ENCODE measurements around the gene PGAM5. TPM values are rescaled to one million over a fixed set of nuclear protein-coding genes. Genes with fewer than 3 reads are reported as not detected.

The PGAM5 gene
- total and polyA plus RNA-seq, 7 experiments from 2014 or later, result 15.3 to 51.7 (median 21.4) TPM

DNA sequence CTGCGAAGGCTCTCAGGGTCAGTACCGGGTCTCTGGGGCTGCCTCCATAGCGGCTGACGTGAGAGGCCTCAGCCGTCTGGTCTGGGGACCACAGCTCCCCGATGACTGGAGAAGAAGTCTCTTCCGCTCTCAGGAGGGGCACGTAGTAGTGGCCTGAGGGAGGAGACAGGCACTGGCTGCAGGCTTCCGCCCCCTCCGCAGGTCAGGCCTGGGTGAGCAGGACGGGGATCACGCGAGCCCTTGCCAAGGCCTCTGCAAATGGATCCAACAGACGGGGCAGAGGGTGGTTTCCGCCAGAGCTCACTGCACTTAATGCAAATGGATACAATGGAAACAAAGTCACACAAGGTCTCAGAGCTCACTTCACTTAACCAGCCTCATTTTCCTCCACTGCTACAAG is 26.3 kb downstream of the PGAM5 start:
- Histone ChIP-seq H3K27ac (ENCODE audit: low read depth, low read length) (no peak overlapping the region), H3K4me3 (ENCODE audit: low read length) (no peak overlapping the region), H3K27me3 (ENCODE audit: control insufficient read depth in 2 of 2, insufficient read depth in 2 of 2, low read length in 2 of 2) (no peaks in the 10 kb centered on the region), H3K4me1 (ENCODE audit: control insufficient read depth in 2 of 2, insufficient read depth in 2 of 2, low read length in 2 of 2) (no peaks in the 10 kb centered on the region), H3K36me3 (ENCODE audit: control insufficient read depth in 2 of 3, insufficient read depth in 3 of 3, low read length in 3 of 3) (peaks cover 25 to 97% (median 35%) of the 10 kb centered on the region in 3 experiments), H3K9me3 (ENCODE audit: control insufficient read depth in 2 of 3, low read length in 3 of 3) (no peaks in the 10 kb centered on the region)
- H3K36me3 Mint-ChIP-seq, result peaks cover 22 to 76% (median 27%) of the 10 kb centered on the region in 5 donors
- H3K27me3 Mint-ChIP-seq, result no peaks in the 10 kb centered on the region
- intact Hi-C loops (cut with micrococcal nuclease), result no loop called here
- ChIA-PET CTCF (no interaction called here), POLR2A (no interaction called here)
- no peak for ATAC-seq
- H3K9me3 Mint-ChIP-seq, result no peaks in the 10 kb centered on the region
- H3K4me1 Mint-ChIP-seq, result peaks cover 0 to 6% (median 0%) of the 10 kb centered on the region in 7 donors
- no peak for DNase-seq
- no peak overlapping the region for H3K4me3 Mint-ChIP-seq
- no peak overlapping the region for H3K27ac Mint-ChIP-seq

DNA sequence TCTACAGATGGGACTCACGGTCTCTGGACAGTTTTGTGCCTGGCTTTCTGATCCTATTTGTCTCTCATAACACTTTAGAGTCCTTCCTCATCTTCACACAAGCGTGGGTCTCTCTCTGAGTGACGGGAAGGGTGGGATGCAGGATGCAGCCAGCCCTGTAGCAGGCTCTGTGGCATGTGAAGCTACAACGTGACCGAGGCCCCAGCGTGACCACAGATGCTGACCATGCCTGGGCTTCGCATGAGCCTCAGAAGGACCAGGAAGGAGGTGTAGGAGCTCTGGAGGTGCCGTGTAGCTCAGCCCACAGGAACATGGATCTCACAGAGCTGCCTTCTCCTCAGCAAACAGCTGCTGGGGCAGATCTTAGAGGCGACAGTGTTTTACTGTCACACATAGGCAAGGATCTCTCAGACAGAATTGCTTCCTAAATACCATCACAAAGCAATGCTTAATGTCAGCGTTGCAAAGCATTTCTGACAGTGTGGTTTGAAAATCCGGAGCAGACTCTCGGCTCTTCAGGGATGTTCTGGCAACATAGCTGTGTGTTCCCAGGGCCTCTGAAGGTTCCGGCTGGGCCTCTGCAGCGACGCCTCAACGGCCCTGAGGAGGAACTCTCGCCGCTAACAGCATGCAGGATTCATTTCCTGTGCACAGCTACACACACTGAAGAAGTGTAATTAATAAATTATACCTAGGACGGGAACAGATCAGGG is 29.1 kb downstream of the PGAM5 start:
- H3K36me3 Mint-ChIP-seq, result peaks cover 17 to 73% (median 30%) of the 10 kb centered on the region in 5 donors

DNA sequence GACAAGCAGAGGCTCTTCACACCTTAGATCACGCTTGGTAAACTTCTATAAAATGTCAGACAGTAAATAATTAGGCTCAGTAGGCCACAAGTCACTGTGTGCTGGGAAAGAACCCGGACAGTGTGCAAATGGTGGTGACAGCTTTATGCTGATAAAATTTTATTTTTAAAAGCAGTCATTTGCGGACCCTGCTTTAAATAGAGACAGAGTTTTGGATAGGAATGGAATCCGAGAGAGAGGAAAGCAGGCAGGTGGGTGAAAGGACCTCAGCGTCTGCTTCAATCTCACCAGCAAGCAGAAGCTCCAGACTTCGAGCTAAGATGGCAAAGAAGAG is 29.6 kb downstream of the PGAM5 start:
- intact Hi-C loops (cut with micrococcal nuclease), result no loop called here
- Histone ChIP-seq H3K9me3 (ENCODE audit: control insufficient read depth in 2 of 3, low read length in 3 of 3) (no peaks in the 10 kb centered on the region), H3K36me3 (ENCODE audit: control insufficient read depth in 2 of 3, insufficient read depth in 3 of 3, low read length in 3 of 3) (peaks cover 19 to 96% (median 41%) of the 10 kb centered on the region in 3 experiments), H3K27me3 (ENCODE audit: control insufficient read depth in 2 of 2, insufficient read depth in 2 of 2, low read length in 2 of 2) (no peaks in the 10 kb centered on the region), H3K27ac (ENCODE audit: low read depth, low read length) (no peak overlapping the region), H3K4me1 (ENCODE audit: control insufficient read depth in 2 of 2, insufficient read depth in 2 of 2, low read length in 2 of 2) (peaks cover 0 to 6% of the 10 kb centered on the region in 2 donors), H3K4me3 (ENCODE audit: low read length) (no peak overlapping the region)
- Mint-ChIP-seq H3K4me3 (no peak overlapping the region), H3K9me3 (peaks cover 0 to 3% (median 0%) of the 10 kb centered on the region in 11 donors), H3K27ac (no peak overlapping the region), H3K36me3 (peaks cover 15 to 75% (median 30%) of the 10 kb centered on the region in 5 donors), H3K4me1 (peaks cover 6 to 15% (median 10%) of the 10 kb centered on the region in 7 donors), H3K27me3 (no peaks in the 10 kb centered on the region)
- CTCF ChIA-PET, result interaction anchor here (0.9 kb wide), 1 partner anchor 26 kb away, joined by 3 read pairs; no protein-coding TSS in a partner anchor
- ATAC-seq (no peak), DNase-seq (no peak)
- POLR2A ChIA-PET, result interaction anchor here (0.5 kb wide), 1 partner anchor 11 kb away, joined by 3 read pairs; no protein-coding TSS in a partner anchor

More for the DNA sequence above, 29.1 kb downstream of the PGAM5 start:
- CTCF ChIA-PET, result interaction anchor here (0.9 kb wide), 1 partner anchor 25 kb away, joined by 3 read pairs; no protein-coding TSS in a partner anchor
- Histone ChIP-seq H3K9me3 (ENCODE audit: control insufficient read depth in 2 of 3, low read length in 3 of 3) (no peaks in the 10 kb centered on the region), H3K27me3 (ENCODE audit: control insufficient read depth in 2 of 2, insufficient read depth in 2 of 2, low read length in 2 of 2) (no peaks in the 10 kb centered on the region), H3K27ac (ENCODE audit: low read depth, low read length) (no peak overlapping the region), H3K4me3 (ENCODE audit: low read length) (no peak overlapping the region), H3K4me1 (ENCODE audit: control insufficient read depth in 2 of 2, insufficient read depth in 2 of 2, low read length in 2 of 2) (peaks cover 0 to 6% of the 10 kb centered on the region in 2 donors), H3K36me3 (ENCODE audit: control insufficient read depth in 2 of 3, insufficient read depth in 3 of 3, low read length in 3 of 3) (peaks cover 19 to 96% (median 41%) of the 10 kb centered on the region in 3 experiments)
- DNase-seq (no peak), ATAC-seq (no peak)
- H3K9me3 Mint-ChIP-seq, result peaks cover 0 to 3% (median 0%) of the 10 kb centered on the region in 11 donors
- no peaks in the 10 kb centered on the region for H3K27me3 Mint-ChIP-seq
- peaks cover 4 to 15% (median 10%) of the 10 kb centered on the region in 7 donors for H3K4me1 Mint-ChIP-seq
- no peak overlapping the region for H3K27ac Mint-ChIP-seq
- H3K4me3 Mint-ChIP-seq, result no peak overlapping the region
- intact Hi-C loops (cut with micrococcal nuclease), result no loop called here
- POLR2A ChIA-PET, result interaction anchor here (0.5 kb wide), 1 partner anchor 11 kb away, joined by 3 read pairs; no protein-coding TSS in a partner anchor

DNA sequence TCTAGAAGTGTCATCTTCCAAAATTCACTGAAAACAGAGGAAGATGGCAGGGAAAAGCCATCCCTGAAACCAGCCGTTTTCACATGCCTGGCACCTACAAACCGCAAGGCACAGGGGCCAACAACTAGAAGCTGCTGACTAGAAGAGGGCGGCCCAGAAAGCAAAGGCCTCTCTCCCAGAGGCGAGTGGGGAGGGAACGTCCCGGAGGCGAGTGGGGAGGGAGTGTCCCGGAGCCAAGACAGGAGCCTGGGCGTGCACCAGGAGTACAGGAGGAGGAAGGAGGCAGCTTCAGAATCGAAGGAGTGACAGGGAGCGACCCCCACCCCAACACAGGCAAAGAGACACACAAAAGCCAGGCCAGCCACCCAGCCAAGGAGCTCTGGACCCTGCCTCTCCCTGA is 30.0 kb downstream of the PGAM5 start:
- peaks cover 14 to 75% (median 33%) of the 10 kb centered on the region in 5 donors for H3K36me3 Mint-ChIP-seq
- H3K27ac ChIP-seq (ENCODE audit: low read depth, low read length), result no peak overlapping the region
- peaks cover 0 to 6% of the 10 kb centered on the region in 2 donors for H3K4me1 ChIP-seq (ENCODE audit: control insufficient read depth in 2 of 2, insufficient read depth in 2 of 2, low read length in 2 of 2)
- ATAC-seq (no peak), DNase-seq (peak in 1 of 9 donors; percentile 1)
- H3K27me3 Mint-ChIP-seq, result no peaks in the 10 kb centered on the region
- ChIA-PET CTCF (no interaction called here), POLR2A (no interaction called here)
- no peaks in the 10 kb centered on the region for H3K9me3 ChIP-seq (ENCODE audit: control insufficient read depth in 2 of 3, low read length in 3 of 3)
- no peak overlapping the region for H3K4me3 ChIP-seq (ENCODE audit: low read length)
- intact Hi-C loops (cut with micrococcal nuclease), result no loop called here
- H3K36me3 ChIP-seq (ENCODE audit: control insufficient read depth in 2 of 3, insufficient read depth in 3 of 3, low read length in 3 of 3), result peaks cover 19 to 96% (median 41%) of the 10 kb centered on the region in 3 experiments
- no peak overlapping the region for H3K4me3 Mint-ChIP-seq
- H3K27me3 ChIP-seq (ENCODE audit: control insufficient read depth in 2 of 2, insufficient read depth in 2 of 2, low read length in 2 of 2), result no peaks in the 10 kb centered on the region
- H3K27ac Mint-ChIP-seq, result no peak overlapping the region
- H3K9me3 Mint-ChIP-seq, result peaks cover 0 to 3% (median 0%) of the 10 kb centered on the region in 11 donors
- H3K4me1 Mint-ChIP-seq, result peaks cover 6 to 15% (median 10%) of the 10 kb centered on the region in 7 donors

DNA sequence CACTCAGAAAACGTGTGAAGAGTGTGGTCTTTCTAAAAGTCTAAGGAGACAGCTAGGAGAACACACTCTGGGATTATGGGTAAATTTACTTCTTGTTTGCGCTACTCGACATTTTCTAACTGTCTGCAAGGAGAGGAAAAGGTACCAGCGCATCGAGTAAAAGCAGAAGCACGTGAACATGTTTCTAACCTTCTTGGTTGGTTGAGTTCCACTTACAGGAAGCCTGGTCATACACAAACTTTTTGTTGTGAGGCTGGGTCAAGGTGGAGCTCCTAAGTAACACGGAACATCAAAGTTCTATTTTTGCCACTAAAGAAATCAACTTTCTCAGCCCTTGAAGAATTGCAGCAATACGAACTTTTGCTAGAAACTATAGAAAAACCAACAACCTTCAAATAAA is 31.0 kb downstream of the PGAM5 start:
- H3K36me3 Mint-ChIP-seq, result peaks cover 14 to 70% (median 33%) of the 10 kb centered on the region in 5 donors
- Histone ChIP-seq H3K4me3 (ENCODE audit: low read length) (no peak overlapping the region), H3K27me3 (ENCODE audit: control insufficient read depth in 2 of 2, insufficient read depth in 2 of 2, low read length in 2 of 2) (no peaks in the 10 kb centered on the region), H3K27ac (ENCODE audit: low read depth, low read length) (no peak overlapping the region), H3K36me3 (ENCODE audit: control insufficient read depth in 2 of 3, insufficient read depth in 3 of 3, low read length in 3 of 3) (peaks cover 17 to 96% (median 41%) of the 10 kb centered on the region in 3 experiments), H3K4me1 (ENCODE audit: control insufficient read depth in 2 of 2, insufficient read depth in 2 of 2, low read length in 2 of 2) (peaks cover 0 to 6% of the 10 kb centered on the region in 2 donors), H3K9me3 (ENCODE audit: control insufficient read depth in 2 of 3, low read length in 3 of 3) (no peaks in the 10 kb centered on the region)
- no peak overlapping the region for H3K4me3 Mint-ChIP-seq
- DNase-seq, result no peak
- H3K9me3 Mint-ChIP-seq, result peaks cover 0 to 3% (median 0%) of the 10 kb centered on the region in 11 donors
- H3K27me3 Mint-ChIP-seq, result no peaks in the 10 kb centered on the region
- H3K4me1 Mint-ChIP-seq, result peaks cover 6 to 15% (median 10%) of the 10 kb centered on the region in 7 donors
- ATAC-seq, result no peak
- intact Hi-C loops (cut with micrococcal nuclease), result no loop called here
- ChIA-PET POLR2A (no interaction called here), CTCF (no interaction called here)
- H3K27ac Mint-ChIP-seq, result peak overlapping the region in 1 of 9 donors; percentile 8

DNA sequence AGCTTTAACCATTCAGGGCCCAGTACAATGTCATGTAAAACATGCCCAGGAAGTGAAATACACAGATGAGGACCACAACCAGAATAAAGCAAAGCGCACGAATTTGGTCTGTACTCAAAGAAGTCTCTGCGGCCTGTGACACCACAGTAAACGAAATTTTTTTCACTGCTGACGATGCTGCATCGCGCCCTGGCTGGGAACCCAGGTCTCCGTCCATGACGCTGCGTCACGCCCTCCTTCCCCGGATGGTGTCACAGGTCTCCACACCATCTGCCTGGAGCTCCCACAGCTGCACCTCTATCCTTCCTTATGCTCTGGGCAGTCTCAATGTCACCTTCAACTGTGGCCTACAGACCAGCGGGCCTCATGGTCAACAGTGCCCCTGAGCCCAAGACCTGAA is 33.2 kb downstream of the PGAM5 start:
- ChIA-PET POLR2A (interaction anchor here (0.8 kb wide), 1 partner anchor 18 kb away, joined by 3 read pairs; the partner anchor contains the start of gene ANKLE2), CTCF (no interaction called here)
- no peak overlapping the region for H3K4me3 Mint-ChIP-seq
- H3K36me3 Mint-ChIP-seq, result peaks cover 14 to 77% (median 30%) of the 10 kb centered on the region in 5 donors
- Histone ChIP-seq H3K36me3 (ENCODE audit: control insufficient read depth in 2 of 3, insufficient read depth in 3 of 3, low read length in 3 of 3) (peaks cover 29 to 99% (median 50%) of the 10 kb centered on the region in 3 experiments), H3K4me1 (ENCODE audit: control insufficient read depth in 2 of 2, insufficient read depth in 2 of 2, low read length in 2 of 2) (peaks cover 0 to 6% of the 10 kb centered on the region in 2 donors), H3K9me3 (ENCODE audit: control insufficient read depth in 2 of 3, low read length in 3 of 3) (no peaks in the 10 kb centered on the region), H3K27ac (ENCODE audit: low read depth, low read length) (no peak overlapping the region), H3K27me3 (ENCODE audit: control insufficient read depth in 2 of 2, insufficient read depth in 2 of 2, low read length in 2 of 2) (no peaks in the 10 kb centered on the region), H3K4me3 (ENCODE audit: low read length) (no peak overlapping the region)
- no peak overlapping the region for H3K27ac Mint-ChIP-seq
- H3K27me3 Mint-ChIP-seq, result no peaks in the 10 kb centered on the region
- DNase-seq, result no peak
- H3K4me1 Mint-ChIP-seq, result peaks cover 6 to 15% (median 10%) of the 10 kb centered on the region in 7 donors
- intact Hi-C loops (cut with micrococcal nuclease), result no loop called here
- no peak for ATAC-seq
- peaks cover 0 to 3% (median 0%) of the 10 kb centered on the region in 11 donors for H3K9me3 Mint-ChIP-seq
